Lower leg skin (tissue), 4 donors: Measurements from ENCODE around the gene UGDH. TPM values are rescaled to one million over a fixed set of nuclear protein-coding genes. Genes with fewer than 3 reads are reported as not detected.
"Not testable (repeated sequence)": the region's sequence is repeated elsewhere in the genome, so short reads cannot be mapped to it uniquely, and the experiment has no call there.

Source experiments
- DNase-seq, 2 donors: peaks; one replicate each; pipeline ENCODE4 v3.0.0-alpha.2; 2019; ENCODE audit warnings: low spot score in 2 of 2
- H3K4me3 ChIP-seq: fragments of 200-600 bp; sonication (generic); 2 replicates; pipeline ENCODE4 v1.5.1; 2017; ENCODE audit warnings: mild to moderate bottlenecking, low read depth; ENCODE audit not compliant: poor library complexity, severe bottlenecking
- CTCF ChIP-seq, 3 donors: fragments of 450-650 bp; IDR thresholded peaks; one replicate each; pipeline ENCODE4 v1.5.1; 2016; ENCODE audit warnings: antibody characterized with exemption in 3 of 3, mild to moderate bottlenecking in 3 of 3, moderate library complexity in 2 of 3
- POLR2A ChIP-seq, 2 donors: fragments of 450-650 bp; IDR thresholded peaks; one replicate each; pipeline ENCODE4 v1.6.1; 2016 to 2017; ENCODE audit warnings: antibody characterized with exemption in 2 of 2, mild to moderate bottlenecking in 1 of 2, moderate library complexity in 1 of 2
- WGBS, 2 donors: methylation state at CpG; one replicate each; pipeline ENCODE4 v1.1.5; 2018; 5-methylcytosine and 5-hydroxymethylcytosine counted together
- intact Hi-C: fragments of 100-400 bp; cut with DNase I; formaldehyde crosslinking; loops from one replicate; pipeline ENCODE4 v1.15.0; 2023; ENCODE audit warnings: low total_unique reads
- total RNA-seq, 4 donors: library from RNA; depleted of rRNA; stranded (reverse); fragments of >200 nt; gene quantifications; one replicate each; pipeline ENCODE4 v1.1.0, GENCODE V29; 2016

Gene UGDH
- total RNA-seq, 4 donors from 2014 or later, result 20.2 to 29.4 (median 24.3) TPM

- no peak overlapping the region for H3K4me3 ChIP-seq
- TF ChIP-seq CTCF (IDR thresholded peaks at IDR 0.05), result no peak
- TF ChIP-seq POLR2A (IDR thresholded peaks at IDR 0.05), result no peak
- DNase-seq, result no peak
- intact Hi-C loops, result no loop called here
- 95 to 98% methylated on average over 2 of the region's 2 CpGs for WGBS, 2 donors
Observed at GRCh38 chr4:39504538-39504937, 22.7 kb downstream of the UGDH start.

- DNase-seq, H3K4me3 ChIP-seq, intact Hi-C loops: not testable (repeated sequence)
- 77 to 89% methylated on average over 4 of the region's 4 CpGs for WGBS, 2 donors
Observed at GRCh38 chr4:39502664-39503035, 24.6 kb downstream of the UGDH start.

- no peak overlapping the region for H3K4me3 ChIP-seq
- intact Hi-C loops, result no loop called here
- DNase-seq, result no peak
- TF ChIP-seq CTCF (IDR thresholded peaks at IDR 0.05), result no peak
- no peak for TF ChIP-seq POLR2A (IDR thresholded peaks at IDR 0.05)
Observed at GRCh38 chr4:39502019-39502663, 25.1 kb downstream of the UGDH start.

- intact Hi-C loops, result no loop called here
- TF ChIP-seq POLR2A (IDR thresholded peaks at IDR 0.05) (no peak), CTCF (IDR thresholded peaks at IDR 0.05) (no peak)
- no peak for DNase-seq
- no peak overlapping the region for H3K4me3 ChIP-seq
Observed at GRCh38 chr4:39498727-39499020, 28.6 kb downstream of the UGDH start.

GRCh38 chr4:39497909-39498726 is 29.1 kb downstream of the UGDH start:
- no peak overlapping the region for H3K4me3 ChIP-seq
- intact Hi-C loops, result no loop called here
- no peak for DNase-seq
- no peak for TF ChIP-seq POLR2A (IDR thresholded peaks at IDR 0.05)
- TF ChIP-seq CTCF (IDR thresholded peaks at IDR 0.05), result no peak
- 82 to 87% methylated on average over 1 of the region's 1 CpG for WGBS, 2 donors

- WGBS, 2 donors, result 49 to 53% methylated on average over 4 of the region's 4 CpGs
- intact Hi-C loops, result no loop called here
- no peak for DNase-seq
- H3K4me3 ChIP-seq, result no peak overlapping the region
- TF ChIP-seq POLR2A (IDR thresholded peaks at IDR 0.05) (no peak), CTCF (IDR thresholded peaks at IDR 0.05) (no peak)
Observed at GRCh38 chr4:39495446-39496213, 31.6 kb downstream of the UGDH start.
